H9 (cell line): ENCODE results near the gene OTOGL. TPM values are rescaled to one million over a fixed set of nuclear protein-coding genes. Genes with fewer than 3 reads are reported as not detected.

ENCODE experiments used
- DNase-seq: peaks from one replicate; pipeline ENCODE4 v3.0.0-alpha.2; 2017
- H2AFZ ChIP-seq: one replicate; pipeline ENCODE4 v1.6.1; 2013; ENCODE audit warnings: mild to moderate bottlenecking, low read length, control low read depth, moderate library complexity
- H2AK5ac ChIP-seq: 2 replicates; pipeline ENCODE4 v1.6.1; 2013; ENCODE audit warnings: low read length, control low read depth, mixed read lengths; ENCODE audit not compliant: insufficient read length
- H2BK120ac ChIP-seq: one replicate; pipeline ENCODE4 v1.6.1; 2013; ENCODE audit warnings: low read depth, mild to moderate bottlenecking, low read length, control low read depth, inconsistent platforms; ENCODE audit not compliant: poor library complexity, severe bottlenecking
- H2BK12ac ChIP-seq: 2 replicates; pipeline ENCODE4 v1.6.1; 2013; ENCODE audit warnings: low read length, control low read depth, mixed read lengths, low read depth; ENCODE audit not compliant: insufficient read length
- H2BK15ac ChIP-seq: 2 replicates; pipeline ENCODE4 v1.6.1; 2013; ENCODE audit warnings: low read depth, low read length, control low read depth
- H2BK20ac ChIP-seq: one replicate; pipeline ENCODE4 v1.6.1; 2013; ENCODE audit warnings: low read depth, mild to moderate bottlenecking, low read length, control low read depth, inconsistent platforms; ENCODE audit not compliant: poor library complexity, severe bottlenecking
- H2BK5ac ChIP-seq: 2 replicates; pipeline ENCODE4 v1.6.1; 2013; ENCODE audit warnings: low read length, control low read depth, mixed read lengths; ENCODE audit not compliant: insufficient read length
- H3K14ac ChIP-seq: 2 replicates; pipeline ENCODE4 v1.6.1; 2013; ENCODE audit warnings: low read length, control low read depth; ENCODE audit not compliant: insufficient read depth
- H3K18ac ChIP-seq: 2 replicates; pipeline ENCODE4 v1.6.1; 2013; ENCODE audit warnings: low read depth, mild to moderate bottlenecking, mixed read lengths, low read length, control low read depth; ENCODE audit not compliant: insufficient read length
- H3K23ac ChIP-seq: 2 replicates; pipeline ENCODE4 v1.6.1; 2013; ENCODE audit warnings: low read length, control low read depth, mixed read lengths, low read depth; ENCODE audit not compliant: insufficient read length
- H3K23me2 ChIP-seq: 2 replicates; pipeline ENCODE4 v1.6.1; 2013; ENCODE audit warnings: low read depth, mild to moderate bottlenecking, mixed read lengths, low read length, control low read depth; ENCODE audit not compliant: insufficient read length, poor library complexity, severe bottlenecking
- H3K27ac ChIP-seq: 2 replicates; pipeline ENCODE4 v1.5.1; 2013; ENCODE audit warnings: low read length, control low read depth, mixed read lengths, low read depth; ENCODE audit not compliant: insufficient read length
- H3K27me3 ChIP-seq: 2 replicates; pipeline ENCODE4 v1.6.1; 2013; ENCODE audit warnings: low read length, control low read depth, inconsistent platforms; ENCODE audit not compliant: insufficient read depth
- H3K4ac ChIP-seq: 2 replicates; pipeline ENCODE4 v1.6.1; 2013; ENCODE audit warnings: low read depth, mild to moderate bottlenecking, control low read depth, inconsistent platforms, low read length, moderate library complexity
- H3K4me1 ChIP-seq: 2 replicates; pipeline ENCODE4 v1.6.1; 2013; ENCODE audit warnings: low read length, control low read depth, inconsistent platforms; ENCODE audit not compliant: insufficient read depth
- H3K4me2 ChIP-seq: 2 replicates; pipeline ENCODE4 v1.6.1; 2013; ENCODE audit warnings: low read length, control low read depth, mixed read lengths; ENCODE audit not compliant: insufficient read length, insufficient read depth
- H3K56ac ChIP-seq: 2 replicates; pipeline ENCODE4 v1.6.1; 2013; ENCODE audit warnings: low read depth, mild to moderate bottlenecking, mixed read lengths, low read length, control low read depth; ENCODE audit not compliant: insufficient read length
- H3K79me1 ChIP-seq: 2 replicates; pipeline ENCODE4 v1.6.1; 2013; ENCODE audit warnings: low read depth, mild to moderate bottlenecking, moderate library complexity, low read length, control low read depth, inconsistent platforms; ENCODE audit not compliant: insufficient read depth, poor library complexity, severe bottlenecking
- H3K79me2 ChIP-seq: 2 replicates; pipeline ENCODE4 v1.6.1; 2013; ENCODE audit warnings: low read length, control low read depth, inconsistent platforms; ENCODE audit not compliant: insufficient read depth
- H3K9ac ChIP-seq: 2 replicates; pipeline ENCODE4 v1.6.1; 2013; ENCODE audit warnings: low read length, control low read depth, mixed read lengths; ENCODE audit not compliant: insufficient read length; ENCODE audit errors: extremely low read depth
- H3K9me3 ChIP-seq: one replicate; pipeline ENCODE4 v1.6.1; 2013; ENCODE audit warnings: low read depth, low read length, inconsistent platforms; ENCODE audit not compliant: control insufficient read depth
- H3T11ph ChIP-seq: one replicate; pipeline ENCODE4 v1.6.1; 2013; ENCODE audit warnings: mild to moderate bottlenecking, low read length, control low read depth, inconsistent platforms
- H4K20me1 ChIP-seq: one replicate; pipeline ENCODE4 v1.6.1; 2013; ENCODE audit not compliant: control insufficient read depth, insufficient read length, insufficient read depth
- H4K5ac ChIP-seq: 2 replicates; pipeline ENCODE4 v1.6.1; 2013; ENCODE audit warnings: low read depth, mild to moderate bottlenecking, mixed read lengths, low read length, control low read depth; ENCODE audit not compliant: insufficient read length
- H4K8ac ChIP-seq: replicated peaks from 2 replicates; pipeline ENCODE4 v1.6.1; 2013; ENCODE audit warnings: low read length, control low read depth, mixed read lengths, low read depth; ENCODE audit not compliant: insufficient read length
- H4K91ac ChIP-seq: 2 replicates; pipeline ENCODE4 v1.6.1; 2013; ENCODE audit warnings: low read depth, mild to moderate bottlenecking, moderate library complexity, mixed read lengths, low read length, control low read depth; ENCODE audit not compliant: insufficient read length
- H3K27ac Mint-ChIP-seq, 3 experiments: 2 replicates in 2 of 3; 3 replicates in 1 of 3; pipeline ENCODE4 v1.8.0; 2020 to 2021; ENCODE audit warnings: mixed read lengths in 3 of 3, mild to moderate bottlenecking in 1 of 3, moderate library complexity in 1 of 3
- H3K27me3 Mint-ChIP-seq: 2 replicates; pipeline ENCODE4 v1.8.0; 2021; ENCODE audit warnings: low read depth, mild to moderate bottlenecking, moderate library complexity, mixed read lengths
- H3K36me3 Mint-ChIP-seq, 3 experiments: 2 replicates in 2 of 3; 3 replicates in 1 of 3; pipeline ENCODE4 v1.8.0; 2020 to 2021; ENCODE audit warnings: low read depth in 3 of 3, mixed read lengths in 3 of 3; ENCODE audit not compliant: insufficient read depth in 1 of 3
- H3K4me1 Mint-ChIP-seq, 2 experiments: 2 replicates each; pipeline ENCODE4 v1.8.0; 2020; ENCODE audit warnings: mixed read lengths in 2 of 2
- H3K4me3 Mint-ChIP-seq, 2 experiments: 2 replicates in 1 of 2; 3 replicates in 1 of 2; pipeline ENCODE4 v1.8.0; 2020 to 2021; ENCODE audit warnings: mild to moderate bottlenecking in 2 of 2, mixed read lengths in 2 of 2, moderate library complexity in 1 of 2
- H3K9me3 Mint-ChIP-seq, 2 experiments: 2 replicates in 1 of 2; 3 replicates in 1 of 2; pipeline ENCODE4 v1.8.0; 2020; ENCODE audit warnings: mild to moderate bottlenecking in 2 of 2, mixed read lengths in 2 of 2, moderate library complexity in 1 of 2
- WGBS: extraction: QIAGEN DNeasy Blood & Tissue Kit; methylation state at CpG from one replicate; pipeline ENCODE4 v1.1.7; 2013; ENCODE audit warnings: missing lambda C conversion rate, low lambda C conversion rate, mixed read lengths; ENCODE audit not compliant: insufficient read length; ENCODE audit errors: extremely low coverage; 5-methylcytosine and 5-hydroxymethylcytosine counted together
- total RNA-seq: library from RNA; stranded (reverse); gene quantifications from 2 replicates; pipeline ENCODE4 v1.2.1, GENCODE V29; 2021
- TF ChIP-seq, protein P1 (sequence below): fragments of 200-600 bp; sonication (generic); conservative IDR thresholded peaks from 3 replicates; pipeline ENCODE4 v1.8.0; 2021; ENCODE audit warnings: antibody characterized with exemption, mild to moderate bottlenecking

The OTOGL gene
- total RNA-seq, 1 experiment from 2014 or later, result 0.11 TPM

DNA sequence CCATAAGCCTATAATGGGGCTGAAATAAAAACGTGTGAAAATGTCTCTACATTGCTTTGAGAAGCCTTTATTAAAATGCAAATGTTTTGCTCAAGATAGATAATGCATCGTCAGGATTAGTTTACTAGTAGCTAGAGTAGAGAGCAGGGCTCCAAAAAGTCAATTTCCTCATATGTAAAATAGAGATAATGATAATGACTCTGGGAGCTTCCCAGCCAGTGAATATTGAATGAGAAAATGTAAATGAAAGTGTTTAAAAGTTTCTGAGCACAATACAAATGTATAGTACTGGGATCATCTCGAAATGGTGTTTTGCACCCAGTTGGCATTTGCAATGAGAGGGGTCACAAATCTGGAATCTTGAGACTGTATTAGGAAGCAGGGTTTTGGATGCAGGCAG, 135.3 kb downstream of the OTOGL start:
- Histone ChIP-seq H3K9ac (no peak overlapping the region), H3T11ph (no peak overlapping the region), H3K23me2 (no peaks in the 10 kb centered on the region), H3K4ac (no peak overlapping the region), H2AFZ (no peak overlapping the region), H3K27ac (no peak overlapping the region), H4K91ac (no peak overlapping the region), H3K14ac (no peak overlapping the region), H3K79me1 (no peaks in the 10 kb centered on the region), H3K4me1 (no peaks in the 10 kb centered on the region; the same call in 1 of the 2 replicates), H2BK12ac (no peak overlapping the region), H3K23ac (no peak overlapping the region), H3K27me3 (no peaks in the 10 kb centered on the region), H2AK5ac (no peak overlapping the region), H3K18ac (no peak overlapping the region), H3K4me2 (no peak overlapping the region), H4K20me1 (no peaks in the 10 kb centered on the region), H3K9me3 (no peaks in the 10 kb centered on the region), H2BK20ac (no peak overlapping the region), H3K56ac (no peak overlapping the region), H4K8ac (no peak overlapping the region), H2BK15ac (no peak overlapping the region), H3K79me2 (no peaks in the 10 kb centered on the region), H2BK5ac (no peak overlapping the region), H2BK120ac (no peak overlapping the region), H4K5ac (no peak overlapping the region)
- TF ChIP-seq, protein P1, sequence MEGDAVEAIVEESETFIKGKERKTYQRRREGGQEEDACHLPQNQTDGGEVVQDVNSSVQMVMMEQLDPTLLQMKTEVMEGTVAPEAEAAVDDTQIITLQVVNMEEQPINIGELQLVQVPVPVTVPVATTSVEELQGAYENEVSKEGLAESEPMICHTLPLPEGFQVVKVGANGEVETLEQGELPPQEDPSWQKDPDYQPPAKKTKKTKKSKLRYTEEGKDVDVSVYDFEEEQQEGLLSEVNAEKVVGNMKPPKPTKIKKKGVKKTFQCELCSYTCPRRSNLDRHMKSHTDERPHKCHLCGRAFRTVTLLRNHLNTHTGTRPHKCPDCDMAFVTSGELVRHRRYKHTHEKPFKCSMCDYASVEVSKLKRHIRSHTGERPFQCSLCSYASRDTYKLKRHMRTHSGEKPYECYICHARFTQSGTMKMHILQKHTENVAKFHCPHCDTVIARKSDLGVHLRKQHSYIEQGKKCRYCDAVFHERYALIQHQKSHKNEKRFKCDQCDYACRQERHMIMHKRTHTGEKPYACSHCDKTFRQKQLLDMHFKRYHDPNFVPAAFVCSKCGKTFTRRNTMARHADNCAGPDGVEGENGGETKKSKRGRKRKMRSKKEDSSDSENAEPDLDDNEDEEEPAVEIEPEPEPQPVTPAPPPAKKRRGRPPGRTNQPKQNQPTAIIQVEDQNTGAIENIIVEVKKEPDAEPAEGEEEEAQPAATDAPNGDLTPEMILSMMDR, result no peak
- no CpG with 5 or more reads among the region's 3 CpGs for WGBS
- DNase-seq, result no peak
- H3K27ac Mint-ChIP-seq, result no peak overlapping the region
- H3K4me1 Mint-ChIP-seq, result peaks cover 11 to 16% of the 10 kb centered on the region in 2 experiments
- H3K4me3 Mint-ChIP-seq, result no peak overlapping the region
- H3K9me3 Mint-ChIP-seq, result peaks cover 0 to 2% of the 10 kb centered on the region in 2 experiments; a peak in 2 of 5 replicates
- no peaks in the 10 kb centered on the region; the same call in 1 of the 2 replicates for H3K27me3 Mint-ChIP-seq
- no peaks in the 10 kb centered on the region for H3K36me3 Mint-ChIP-seq
